Mucosa of descending colon (tissue), 3 donors: ENCODE measurements around the gene POSTN. TPM values are rescaled to one million over a fixed set of nuclear protein-coding genes. Genes with fewer than 3 reads are reported as not detected.
"Not testable (repeated sequence)": the region's sequence is repeated elsewhere in the genome, so short reads cannot be mapped to it uniquely, and the experiment has no call there.

Experiments used
- ATAC-seq: fragments of 200-7000 bp; cut with Tn5 transposase; one replicate; pipeline ENCODE4 v1.9.1; 2020; ENCODE audit warnings: mild to moderate bottlenecking, moderate library complexity
- DNase-seq, 3 donors: peaks; one replicate each; pipeline ENCODE4 v3.0.0-alpha.2; 2020
- H3K36me3 ChIP-seq: fragments of 200-600 bp; one replicate; pipeline ENCODE4 v1.8.0; 2021; ENCODE audit warnings: low read depth, mild to moderate bottlenecking
- H3K4me1 ChIP-seq: fragments of 200-600 bp; one replicate; pipeline ENCODE4 v1.8.0; 2021; ENCODE audit warnings: low read depth, mild to moderate bottlenecking
- H3K4me3 ChIP-seq: fragments of 200-600 bp; one replicate; pipeline ENCODE4 v1.8.0; 2021; ENCODE audit warnings: mild to moderate bottlenecking
- H3K9me3 ChIP-seq: fragments of 200-600 bp; one replicate; pipeline ENCODE4 v1.8.0; 2021; ENCODE audit warnings: mild to moderate bottlenecking
- intact Hi-C, 2 donors: fragments of 100-400 bp; cut with DNase I in 1 of 2; cut with micrococcal nuclease in 1 of 2; formaldehyde crosslinking; loops; one replicate each; pipeline versions ENCODE4 v1.11.0 to v1.11.1; 2022; cut with DNase I, micrococcal nuclease
- total RNA-seq, 3 donors: library from RNA; stranded (reverse); fragmentation: NEBNext Ultra II Directional in 2 of 3; extraction: Animal tissue kit (Norgen Biotek cat#: 25700) in 2 of 3; gene quantifications; one replicate each; pipeline versions ENCODE4 v1.2.1 to v1.2.4, GENCODE V29; 2021 to 2023
- TF ChIP-seq, protein P1 (sequence below): fragments of 200-600 bp; IDR thresholded peaks from one replicate; pipeline ENCODE4 v1.8.0; 2022; ENCODE audit warnings: antibody characterized with exemption, mild to moderate bottlenecking
- donor health status: DM: no; HTN: no; CAD: no; lungs with moderate emphysema.
- donor health status: DM: no; HTN: no; CAD: no.
- donor health status: DM: no; HTN: yes; CAD: no.

POSTN gene
- total RNA-seq, 3 donors from 2014 or later, result 19.3 to 75.3 (median 37.2) TPM

DNA sequence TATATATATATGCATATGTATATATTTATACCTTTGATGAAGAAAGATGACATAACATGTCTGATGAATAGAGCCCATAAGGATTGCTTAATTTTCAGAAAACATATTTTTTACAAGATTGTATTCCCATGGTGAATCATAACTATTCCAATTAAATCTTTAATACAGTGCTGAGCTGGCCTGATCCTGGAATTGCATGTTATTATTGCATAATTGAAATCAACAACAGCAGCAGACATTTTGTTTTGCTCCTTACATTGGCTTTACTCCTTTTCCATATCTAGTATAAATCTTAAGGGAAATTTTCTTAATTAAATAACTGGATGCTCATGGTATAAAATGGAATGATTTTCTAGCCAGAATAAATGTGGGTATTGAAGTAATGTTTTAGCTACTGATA, 22.0 kb downstream of the POSTN start:
- Histone ChIP-seq H3K9me3 (no peaks in the 10 kb centered on the region), H3K36me3 (no peaks in the 10 kb centered on the region), H3K4me3 (no peak overlapping the region), H3K4me1 (no peaks in the 10 kb centered on the region)
- TF ChIP-seq, protein P1, sequence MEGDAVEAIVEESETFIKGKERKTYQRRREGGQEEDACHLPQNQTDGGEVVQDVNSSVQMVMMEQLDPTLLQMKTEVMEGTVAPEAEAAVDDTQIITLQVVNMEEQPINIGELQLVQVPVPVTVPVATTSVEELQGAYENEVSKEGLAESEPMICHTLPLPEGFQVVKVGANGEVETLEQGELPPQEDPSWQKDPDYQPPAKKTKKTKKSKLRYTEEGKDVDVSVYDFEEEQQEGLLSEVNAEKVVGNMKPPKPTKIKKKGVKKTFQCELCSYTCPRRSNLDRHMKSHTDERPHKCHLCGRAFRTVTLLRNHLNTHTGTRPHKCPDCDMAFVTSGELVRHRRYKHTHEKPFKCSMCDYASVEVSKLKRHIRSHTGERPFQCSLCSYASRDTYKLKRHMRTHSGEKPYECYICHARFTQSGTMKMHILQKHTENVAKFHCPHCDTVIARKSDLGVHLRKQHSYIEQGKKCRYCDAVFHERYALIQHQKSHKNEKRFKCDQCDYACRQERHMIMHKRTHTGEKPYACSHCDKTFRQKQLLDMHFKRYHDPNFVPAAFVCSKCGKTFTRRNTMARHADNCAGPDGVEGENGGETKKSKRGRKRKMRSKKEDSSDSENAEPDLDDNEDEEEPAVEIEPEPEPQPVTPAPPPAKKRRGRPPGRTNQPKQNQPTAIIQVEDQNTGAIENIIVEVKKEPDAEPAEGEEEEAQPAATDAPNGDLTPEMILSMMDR, result no peak
- ATAC-seq (no peak), DNase-seq (no peak)
- intact Hi-C loops, result no loop called here

DNA sequence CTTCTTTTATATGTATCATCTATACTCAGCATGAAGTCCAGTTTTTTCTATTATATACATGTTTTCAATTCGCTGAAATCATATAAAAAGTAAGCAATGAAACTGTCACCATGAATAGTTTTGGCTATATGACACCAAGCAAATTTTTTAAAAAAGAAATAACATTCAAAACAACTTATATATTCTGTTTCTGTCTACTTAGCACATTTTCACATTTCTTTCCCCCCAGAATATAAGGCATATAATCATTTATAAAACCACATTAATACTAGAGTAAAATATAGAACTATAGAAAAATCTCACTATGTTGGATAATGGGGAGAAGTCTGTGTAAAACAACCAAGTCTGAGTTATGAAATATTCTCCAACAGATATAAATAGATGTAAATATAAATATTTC, 33.1 kb downstream of the POSTN start:
- intact Hi-C loops, result no loop called here
- no peaks in the 10 kb centered on the region for H3K9me3 ChIP-seq
- no peaks in the 10 kb centered on the region for H3K4me1 ChIP-seq
- no peaks in the 10 kb centered on the region for H3K36me3 ChIP-seq
- no peak overlapping the region for H3K4me3 ChIP-seq
- no peak for DNase-seq
- TF ChIP-seq, protein P1, result no peak
- ATAC-seq, result no peak

DNA sequence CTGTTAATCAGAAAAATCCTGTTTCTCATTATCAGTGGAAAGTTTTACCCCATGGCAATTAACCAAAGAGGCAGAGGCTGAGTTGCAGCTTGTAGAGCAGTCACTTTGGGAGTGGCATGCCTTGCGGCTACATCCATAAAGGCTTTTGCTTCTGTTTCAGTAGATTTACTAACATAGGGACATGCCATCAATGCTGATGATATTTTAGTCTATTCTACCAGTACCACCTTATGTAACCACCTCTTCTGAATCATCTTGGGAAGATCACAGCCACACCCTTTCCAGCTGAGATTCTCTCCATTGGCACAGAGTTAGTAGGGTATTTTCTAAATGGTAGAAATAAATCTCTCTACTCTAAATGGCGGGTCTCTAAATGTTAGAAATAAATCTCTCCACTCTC, 37.5 kb downstream of the POSTN start:
- ATAC-seq (no peak), DNase-seq (no peak)
- H3K4me3 ChIP-seq, result no peak overlapping the region
- no peaks in the 10 kb centered on the region for H3K4me1 ChIP-seq
- intact Hi-C loops, result no loop called here
- H3K9me3 ChIP-seq, result peaks cover 28% of the 10 kb centered on the region
- no peaks in the 10 kb centered on the region for H3K36me3 ChIP-seq
- TF ChIP-seq, protein P1, result no peak

DNA sequence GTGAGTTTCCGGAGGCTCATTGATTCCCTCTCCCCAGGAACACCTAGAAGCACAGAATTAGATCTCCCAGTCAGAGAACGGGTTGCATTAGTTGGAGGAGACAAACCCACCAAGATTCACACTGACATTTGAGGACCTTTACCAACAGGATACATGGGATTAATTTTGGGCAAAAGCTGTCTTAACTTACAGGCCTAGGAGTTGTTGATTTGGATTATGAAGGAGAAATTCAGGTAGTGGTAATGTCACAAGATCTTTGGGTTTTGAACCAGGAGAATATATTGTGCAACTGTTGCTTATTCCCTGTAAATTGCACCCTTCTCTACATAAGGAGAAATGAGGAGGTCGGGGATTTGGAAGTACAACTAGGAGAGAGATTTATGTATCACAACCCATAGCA, 38.0 kb downstream of the POSTN start:
- DNase-seq (no peak), ATAC-seq (no peak)
- no peaks in the 10 kb centered on the region for H3K4me1 ChIP-seq
- H3K4me3 ChIP-seq, result no peak overlapping the region
- TF ChIP-seq, protein P1, result no peak
- H3K9me3 ChIP-seq, result peaks cover 28% of the 10 kb centered on the region
- intact Hi-C loops, result no loop called here
- no peaks in the 10 kb centered on the region for H3K36me3 ChIP-seq

DNA sequence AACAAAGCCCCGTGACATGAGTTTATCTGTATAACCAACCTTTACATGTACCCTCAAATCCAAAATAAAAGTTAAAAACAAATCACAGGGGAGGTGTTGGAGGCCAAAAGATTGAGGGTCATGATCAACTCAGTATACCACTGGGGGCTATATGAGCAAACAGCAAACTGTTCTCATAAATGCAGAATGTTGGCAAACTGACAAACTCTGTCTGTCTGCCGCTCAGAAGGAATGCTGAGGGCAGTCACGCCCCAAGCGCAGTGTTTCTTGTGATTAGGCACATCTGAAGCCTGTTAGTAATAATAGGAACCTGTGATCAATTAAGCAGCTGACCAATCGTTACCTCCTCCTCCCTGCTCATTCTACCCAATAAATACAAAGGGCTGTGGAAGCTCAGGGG, 39.8 kb downstream of the POSTN start:
- DNase-seq, ATAC-seq, H3K4me1 ChIP-seq, H3K4me3 ChIP-seq, H3K36me3 ChIP-seq, intact Hi-C loops: not testable (repeated sequence)
- peaks cover 28% of the 10 kb centered on the region for H3K9me3 ChIP-seq

DNA sequence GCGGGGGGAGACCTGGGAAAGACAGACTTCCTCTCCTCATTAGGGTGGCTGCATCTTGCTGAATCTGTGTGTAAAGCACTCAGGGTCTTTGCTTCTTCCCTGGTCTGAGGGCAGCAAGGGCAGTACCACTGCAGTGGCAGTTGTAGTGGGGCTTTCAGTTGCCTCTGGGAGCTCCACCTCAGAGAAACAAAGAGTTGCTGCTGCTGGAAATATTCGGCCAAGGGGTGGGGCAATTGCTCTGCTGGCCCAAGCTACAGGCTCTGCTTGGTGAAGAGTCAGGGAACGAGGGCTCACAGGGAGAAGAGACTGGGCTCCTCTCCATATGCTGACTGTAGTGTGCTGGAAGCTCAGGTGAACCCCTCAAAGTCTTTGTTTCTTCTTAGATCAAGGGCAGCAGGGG, 52.5 kb downstream of the POSTN start:
- H3K4me3 ChIP-seq, result no peak overlapping the region
- DNase-seq (no peak), ATAC-seq (no peak)
- H3K36me3 ChIP-seq, result no peaks in the 10 kb centered on the region
- peaks cover 2% of the 10 kb centered on the region for H3K9me3 ChIP-seq
- TF ChIP-seq, protein P1, result no peak
- intact Hi-C loops, result no loop called here
- H3K4me1 ChIP-seq, result no peaks in the 10 kb centered on the region
